Stimulated activated CD4-positive, alpha-beta T cell treated with anti-CD3 and anti-CD28 coated beads, Interleukin-4, amount 100 ng/mL, for 4 hours (primary cell): ENCODE data around the gene AATK.

Source experiments
- DNase-seq, 2 experiments: peaks; one replicate each; pipeline ENCODE4 v3.0.0-alpha.2; 2020

AATK gene, protein sequence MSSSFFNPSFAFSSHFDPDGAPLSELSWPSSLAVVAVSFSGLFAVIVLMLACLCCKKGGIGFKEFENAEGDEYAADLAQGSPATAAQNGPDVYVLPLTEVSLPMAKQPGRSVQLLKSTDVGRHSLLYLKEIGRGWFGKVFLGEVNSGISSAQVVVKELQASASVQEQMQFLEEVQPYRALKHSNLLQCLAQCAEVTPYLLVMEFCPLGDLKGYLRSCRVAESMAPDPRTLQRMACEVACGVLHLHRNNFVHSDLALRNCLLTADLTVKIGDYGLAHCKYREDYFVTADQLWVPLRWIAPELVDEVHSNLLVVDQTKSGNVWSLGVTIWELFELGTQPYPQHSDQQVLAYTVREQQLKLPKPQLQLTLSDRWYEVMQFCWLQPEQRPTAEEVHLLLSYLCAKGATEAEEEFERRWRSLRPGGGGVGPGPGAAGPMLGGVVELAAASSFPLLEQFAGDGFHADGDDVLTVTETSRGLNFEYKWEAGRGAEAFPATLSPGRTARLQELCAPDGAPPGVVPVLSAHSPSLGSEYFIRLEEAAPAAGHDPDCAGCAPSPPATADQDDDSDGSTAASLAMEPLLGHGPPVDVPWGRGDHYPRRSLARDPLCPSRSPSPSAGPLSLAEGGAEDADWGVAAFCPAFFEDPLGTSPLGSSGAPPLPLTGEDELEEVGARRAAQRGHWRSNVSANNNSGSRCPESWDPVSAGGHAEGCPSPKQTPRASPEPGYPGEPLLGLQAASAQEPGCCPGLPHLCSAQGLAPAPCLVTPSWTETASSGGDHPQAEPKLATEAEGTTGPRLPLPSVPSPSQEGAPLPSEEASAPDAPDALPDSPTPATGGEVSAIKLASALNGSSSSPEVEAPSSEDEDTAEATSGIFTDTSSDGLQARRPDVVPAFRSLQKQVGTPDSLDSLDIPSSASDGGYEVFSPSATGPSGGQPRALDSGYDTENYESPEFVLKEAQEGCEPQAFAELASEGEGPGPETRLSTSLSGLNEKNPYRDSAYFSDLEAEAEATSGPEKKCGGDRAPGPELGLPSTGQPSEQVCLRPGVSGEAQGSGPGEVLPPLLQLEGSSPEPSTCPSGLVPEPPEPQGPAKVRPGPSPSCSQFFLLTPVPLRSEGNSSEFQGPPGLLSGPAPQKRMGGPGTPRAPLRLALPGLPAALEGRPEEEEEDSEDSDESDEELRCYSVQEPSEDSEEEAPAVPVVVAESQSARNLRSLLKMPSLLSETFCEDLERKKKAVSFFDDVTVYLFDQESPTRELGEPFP (N-terminal part only)

DNA sequence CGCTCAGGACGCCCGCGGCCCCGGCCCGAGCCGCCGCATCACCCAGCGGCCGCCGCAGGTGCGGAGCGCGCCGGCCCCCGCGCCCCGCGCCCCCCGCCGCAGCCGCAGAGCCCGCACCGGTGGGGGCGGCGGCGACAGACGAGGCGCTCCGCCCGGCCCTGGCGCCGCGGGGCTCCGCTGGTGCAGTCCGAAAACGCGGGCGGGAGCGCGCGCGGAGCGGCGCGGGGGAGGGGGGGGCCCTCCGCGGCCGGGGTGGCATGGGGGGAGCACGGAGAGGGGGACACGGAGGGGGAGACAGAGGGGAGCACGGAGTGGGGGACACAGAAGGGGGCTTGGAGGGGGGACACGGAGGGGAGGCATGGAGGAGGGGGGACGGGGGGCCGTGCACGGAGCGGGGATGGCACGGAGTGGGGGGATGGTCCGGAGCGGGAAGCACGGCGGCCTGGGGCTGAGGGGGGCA is at the start of gene AATK:
AATK (minus strand) TSS at position 189 of the 460 bp plus-strand sequence. CDS start 229 bp downstream, outside the sequence.
- no peak for DNase-seq

DNA sequence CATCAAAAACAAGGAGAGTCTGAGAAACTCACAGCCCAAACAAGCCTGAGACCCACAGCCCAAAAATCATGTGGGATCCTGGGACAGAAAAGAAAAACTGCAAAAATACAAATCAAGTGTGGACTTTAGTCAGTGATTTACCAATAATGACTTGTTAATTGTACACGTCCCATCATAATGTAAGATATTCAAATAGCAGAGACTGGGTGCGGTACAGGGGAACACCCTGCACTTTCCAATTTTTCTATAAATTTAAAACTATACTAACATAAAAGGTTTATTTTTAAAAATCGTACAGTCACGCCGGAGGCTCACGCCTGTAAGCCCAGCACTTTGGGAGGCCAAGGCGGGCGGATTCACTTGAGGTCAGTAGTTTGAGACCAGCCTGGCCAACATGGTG is 48.0 kb upstream of the AATK start:
- no peak for DNase-seq

DNA sequence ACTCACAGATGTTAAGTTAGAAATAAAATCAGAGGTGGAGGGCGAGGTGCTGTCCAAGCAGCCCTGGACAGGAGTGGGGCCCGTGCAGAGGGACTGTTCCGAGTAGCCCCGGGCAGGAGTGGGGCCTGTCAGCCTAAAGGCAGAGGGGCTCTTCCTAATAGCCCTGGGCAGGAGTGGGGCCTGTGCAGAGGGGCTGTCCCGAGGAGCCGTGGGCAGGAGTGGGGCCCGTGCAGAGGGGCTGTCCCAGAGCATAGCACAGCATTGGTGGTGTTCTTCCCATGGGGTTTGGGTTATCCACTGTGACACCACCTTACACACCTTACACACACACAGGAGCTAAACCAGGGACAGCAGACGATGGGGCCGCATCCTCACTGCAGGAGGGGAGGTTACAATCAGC is 46.3 kb upstream of the AATK start:
- DNase-seq: no peak

DNA sequence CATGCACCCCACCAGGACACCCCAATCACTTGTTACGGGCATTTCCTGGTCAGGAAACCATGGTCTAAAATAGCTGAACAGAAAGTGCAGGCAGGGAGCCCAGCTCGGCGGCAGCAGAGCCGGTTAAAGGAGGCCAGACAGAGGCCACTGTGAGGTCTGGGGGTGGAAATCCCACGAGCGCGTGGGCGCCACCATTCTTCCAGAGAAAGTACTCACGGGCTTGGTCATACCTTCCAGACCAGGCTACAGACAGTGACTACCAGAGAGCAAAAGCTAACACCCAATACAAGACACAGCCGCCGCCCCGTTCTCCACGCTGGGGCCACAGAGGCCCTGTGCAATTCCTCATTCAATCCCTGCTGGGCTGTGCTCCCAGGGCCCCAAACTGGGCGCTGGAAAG is 44.8 kb upstream of the AATK start:
- DNase-seq: no peak

DNA sequence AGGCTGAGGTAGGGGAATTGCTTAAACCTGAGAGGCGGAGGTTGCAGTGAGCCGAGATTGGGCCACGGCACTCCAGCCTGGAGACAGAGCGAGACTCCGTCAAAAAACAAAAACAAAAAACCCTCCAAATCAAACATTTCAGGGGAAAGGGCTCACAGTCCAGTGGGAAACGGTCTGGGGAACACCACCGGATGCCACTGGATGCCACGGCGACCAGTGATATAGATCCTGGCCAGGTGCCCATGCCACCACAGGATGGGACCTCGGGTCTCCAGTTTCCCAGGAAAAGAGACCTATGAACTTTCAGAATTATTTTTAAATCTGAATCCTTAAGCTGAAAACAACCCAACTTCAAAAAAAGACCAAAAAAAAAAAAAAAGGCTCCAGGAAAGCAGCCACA is 44.4 kb upstream of the AATK start:
- no peak for DNase-seq

DNA sequence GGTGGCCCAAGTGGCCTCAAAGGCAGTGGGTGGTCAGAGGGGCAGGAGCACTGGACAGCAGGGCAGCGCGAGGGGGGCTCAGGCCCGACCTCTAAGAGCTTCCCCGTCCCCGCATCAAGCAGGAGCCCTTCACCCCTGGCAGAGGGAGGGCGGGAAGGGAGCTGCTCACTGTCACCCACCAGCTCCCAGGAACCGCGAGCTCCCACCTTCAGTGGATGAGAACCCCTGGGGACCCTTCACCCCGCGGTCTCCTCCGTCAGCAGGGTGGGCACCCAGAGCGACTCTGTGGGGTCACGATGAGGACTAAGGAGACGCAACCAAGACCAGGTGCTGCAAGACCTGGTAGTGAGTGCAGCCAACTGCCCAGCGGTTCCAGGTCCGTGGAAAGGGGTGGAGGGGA is 43.1 kb upstream of the AATK start:
- DNase-seq: no peak

DNA sequence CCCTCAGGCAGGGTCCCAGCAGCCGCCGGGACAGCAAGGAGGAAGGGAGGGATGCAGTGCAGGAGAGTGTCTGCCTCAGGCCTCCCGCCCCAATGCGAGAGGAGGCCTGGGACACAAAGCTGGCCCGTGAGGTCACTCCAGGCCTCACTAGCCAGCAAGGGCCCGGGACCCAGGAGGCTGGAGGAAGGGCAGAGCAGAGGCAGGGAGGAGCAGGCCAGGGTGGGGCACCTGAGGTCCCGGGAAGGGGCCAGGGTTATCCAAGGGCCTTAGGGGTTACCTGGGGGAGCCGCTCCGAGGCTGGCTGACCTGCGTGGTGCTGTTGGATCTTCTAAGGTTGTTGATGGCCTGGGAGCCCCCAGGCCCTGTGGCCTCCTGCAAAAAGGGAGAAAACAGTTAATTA is 42.6 kb upstream of the AATK start:
- DNase-seq: no peak

DNA sequence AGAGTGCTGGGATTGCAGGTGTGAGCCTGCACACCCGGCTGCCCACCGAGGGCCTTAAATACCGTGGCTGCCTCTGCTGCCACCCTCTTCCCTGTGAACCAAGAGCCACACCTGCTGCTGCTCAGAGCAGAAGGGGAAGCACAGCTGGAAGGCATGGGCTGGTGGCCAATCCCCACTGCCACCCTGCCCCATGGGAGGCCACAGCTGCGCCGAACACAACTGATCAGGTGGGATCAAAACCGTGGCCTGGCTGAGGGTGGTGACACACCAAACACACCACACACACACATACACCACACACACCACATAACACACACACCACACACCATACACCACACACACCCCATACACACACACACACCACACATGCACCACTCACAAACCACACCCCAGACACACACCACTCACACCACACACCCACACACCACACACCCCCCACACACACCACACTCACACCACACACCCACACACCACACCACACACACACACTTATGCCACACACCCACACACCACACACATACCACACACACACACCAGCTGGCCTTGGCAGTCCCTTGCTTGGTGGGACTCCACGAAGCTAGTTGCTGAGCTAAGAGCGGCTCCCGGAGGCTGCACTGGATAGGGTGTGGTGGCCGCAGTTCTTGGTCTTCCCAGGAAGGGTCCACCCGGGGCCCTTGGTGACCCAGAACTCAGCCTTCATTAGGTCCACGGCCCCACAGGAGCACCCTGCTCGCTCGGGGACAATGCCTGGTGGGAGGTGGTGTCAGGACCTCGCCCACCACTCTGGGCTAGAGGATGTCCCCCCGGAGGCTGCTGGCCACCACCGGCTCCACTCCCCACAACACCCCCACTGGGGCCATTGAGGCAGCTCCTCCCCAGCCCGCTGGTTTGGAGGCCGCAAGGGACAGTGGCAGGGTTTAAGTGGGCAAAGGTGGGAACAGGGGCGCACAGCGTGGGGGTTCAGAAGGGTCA is 41.9 kb upstream of the AATK start:
- no peak for DNase-seq

DNA sequence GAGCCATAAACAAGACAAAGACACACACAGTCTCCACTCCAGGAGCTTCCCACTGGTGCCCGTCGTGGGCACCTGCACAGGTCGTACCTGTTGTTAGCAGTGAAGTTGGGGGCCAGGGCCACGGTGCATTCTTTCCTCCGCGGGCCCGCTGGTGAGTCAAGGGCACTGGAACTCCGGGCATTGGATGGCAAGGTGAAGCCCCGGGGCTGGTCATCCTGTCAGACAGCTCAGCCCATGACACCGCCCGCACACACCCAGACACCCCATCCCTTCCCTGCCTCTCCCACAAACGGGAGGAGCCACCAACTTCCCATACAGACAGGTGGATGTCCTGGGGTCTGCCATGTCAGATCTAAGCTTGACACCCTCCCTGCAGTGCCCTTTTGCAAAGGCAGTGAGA is 40.6 kb upstream of the AATK start:
- no peak for DNase-seq

DNA sequence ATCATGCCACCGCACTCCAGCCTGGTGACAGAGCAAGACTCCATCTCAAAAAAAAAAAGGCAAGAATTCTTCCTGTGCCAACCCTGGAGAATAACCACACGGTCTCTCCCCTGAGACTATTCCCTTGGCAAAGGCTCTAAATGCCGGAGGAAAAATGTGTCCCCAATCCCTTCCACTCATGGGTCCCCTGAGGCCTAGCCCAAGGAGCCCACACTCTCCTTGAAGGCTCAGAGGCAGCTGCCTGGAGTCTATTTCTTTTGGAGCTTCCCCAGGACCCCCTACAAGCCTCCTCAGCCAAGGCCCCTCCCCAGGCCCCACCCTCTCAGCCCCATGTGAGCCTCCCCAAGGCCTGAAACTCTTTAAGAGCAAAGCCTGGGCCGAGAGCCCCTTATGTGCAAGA is 40.1 kb upstream of the AATK start:
- DNase-seq: no peak

DNA sequence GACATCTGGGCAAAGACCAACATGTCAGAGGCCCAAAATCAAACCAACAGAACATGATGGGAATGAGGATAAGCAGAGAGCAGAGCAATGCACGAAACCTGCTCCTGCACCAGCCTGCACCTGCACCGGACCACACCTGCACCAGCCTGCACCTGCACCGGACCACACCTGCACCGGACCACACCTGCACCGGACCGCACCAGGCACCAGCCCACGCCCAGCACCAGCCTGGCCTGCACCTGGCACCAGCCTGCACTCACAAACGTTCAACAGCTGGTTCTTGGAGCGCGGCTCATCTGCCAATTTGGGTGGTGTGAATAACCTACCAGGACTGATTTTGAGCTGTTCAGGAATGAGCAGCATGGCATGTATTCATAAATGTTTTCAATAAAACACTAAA is 38.6 kb upstream of the AATK start:
- DNase-seq: no peak

DNA sequence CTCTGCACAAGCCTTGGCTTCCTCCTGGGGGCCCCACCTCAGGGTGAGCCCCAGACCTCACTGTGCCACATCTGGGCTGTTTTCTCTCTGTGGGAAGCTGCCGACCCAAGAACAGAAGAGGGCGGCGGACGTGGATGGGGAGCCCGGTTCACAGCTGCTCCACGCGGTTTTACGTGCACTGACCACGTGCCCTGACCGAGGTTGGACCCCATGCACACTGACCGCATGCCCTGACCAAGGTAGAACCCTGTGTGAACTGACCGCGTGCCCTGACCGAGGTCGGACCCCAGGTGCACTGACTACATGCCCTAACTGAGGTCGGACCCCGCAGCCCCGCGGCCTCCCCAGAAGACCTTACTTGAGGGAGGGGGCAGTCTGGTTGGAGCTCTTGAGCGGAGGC is 37.1 kb upstream of the AATK start:
- no peak for DNase-seq

DNA sequence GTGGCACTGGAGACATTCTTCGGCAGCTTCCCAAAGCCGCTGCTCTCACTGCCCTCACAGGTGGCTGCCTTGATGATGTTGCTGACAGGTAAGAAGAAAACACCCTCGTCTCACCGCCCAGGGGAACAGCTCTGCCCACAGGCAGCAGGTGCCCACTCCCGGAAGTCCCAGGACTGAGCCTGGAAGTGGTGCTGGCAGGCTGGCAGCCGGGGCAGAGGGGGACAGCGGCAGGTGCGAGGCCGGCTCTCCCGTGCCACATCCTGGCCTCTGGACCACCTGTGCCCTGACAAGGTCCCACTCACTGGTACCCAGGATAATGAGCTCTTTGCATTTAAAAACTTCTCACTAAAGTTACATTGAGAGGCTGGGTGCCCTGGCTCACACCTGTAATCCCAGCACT is 36.3 kb upstream of the AATK start:
- DNase-seq: no peak

DNA sequence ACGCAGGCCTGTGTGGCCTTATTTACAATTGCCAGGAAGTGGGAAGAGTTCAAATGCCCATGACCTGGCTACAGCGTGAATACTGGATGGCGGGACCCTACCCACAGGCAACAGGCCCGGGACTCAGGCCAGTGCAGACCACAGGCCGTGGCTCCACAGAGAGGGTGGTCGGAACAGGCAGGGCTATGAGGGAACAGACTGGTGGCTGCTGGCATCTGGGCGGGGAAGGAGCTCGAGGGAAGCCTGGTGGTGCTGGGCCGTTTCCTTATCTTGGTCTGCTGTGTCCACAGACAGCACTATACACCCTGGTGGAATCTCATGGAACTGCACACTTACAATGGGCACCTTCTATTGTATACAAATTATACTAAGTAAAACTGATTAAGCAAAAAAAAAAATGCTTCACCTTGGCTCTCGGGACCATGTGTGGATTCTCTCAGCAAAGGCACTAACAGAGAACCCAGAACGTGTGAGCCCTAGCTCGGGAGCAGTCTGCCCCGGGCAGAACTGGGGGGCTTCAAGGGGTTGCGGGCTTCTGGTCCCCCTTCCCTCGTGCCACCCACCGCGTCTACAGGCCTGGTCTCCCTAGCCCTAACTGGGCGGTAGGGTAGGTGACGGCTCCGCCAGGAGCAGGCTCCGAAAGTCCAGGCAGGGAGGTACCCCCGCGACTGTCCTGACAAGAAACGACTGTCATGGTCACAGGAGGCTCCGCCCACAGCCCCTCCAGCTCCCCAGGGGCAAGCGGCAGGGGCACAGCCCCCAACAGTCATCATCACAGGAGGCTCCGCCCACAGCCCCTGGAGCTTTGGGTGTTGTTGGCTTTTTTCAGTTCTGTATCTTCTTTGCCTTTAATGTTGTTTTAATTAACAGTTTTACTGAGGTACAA is 34.9 kb upstream of the AATK start:
- DNase-seq: no peak

DNA sequence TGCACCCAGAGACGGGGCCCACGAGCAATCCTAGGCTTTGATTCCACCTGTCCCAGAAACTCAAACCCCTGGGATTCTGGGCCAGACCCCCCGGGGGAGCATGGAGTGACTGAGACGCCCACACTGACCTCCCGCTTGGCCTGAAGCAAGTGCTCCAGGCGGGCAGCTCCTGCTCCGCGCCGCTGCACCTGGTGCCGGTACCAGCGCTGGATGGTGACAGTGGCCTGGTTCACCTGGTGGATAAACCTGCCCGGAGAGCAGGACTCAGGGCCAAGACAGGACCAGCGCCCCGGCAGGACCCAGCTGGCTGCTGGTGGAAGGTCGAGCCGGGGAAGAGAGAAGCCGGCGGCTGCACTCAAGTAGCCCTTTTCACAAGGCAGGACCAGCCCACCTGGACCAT is 34.2 kb upstream of the AATK start:
- DNase-seq: no peak

DNA sequence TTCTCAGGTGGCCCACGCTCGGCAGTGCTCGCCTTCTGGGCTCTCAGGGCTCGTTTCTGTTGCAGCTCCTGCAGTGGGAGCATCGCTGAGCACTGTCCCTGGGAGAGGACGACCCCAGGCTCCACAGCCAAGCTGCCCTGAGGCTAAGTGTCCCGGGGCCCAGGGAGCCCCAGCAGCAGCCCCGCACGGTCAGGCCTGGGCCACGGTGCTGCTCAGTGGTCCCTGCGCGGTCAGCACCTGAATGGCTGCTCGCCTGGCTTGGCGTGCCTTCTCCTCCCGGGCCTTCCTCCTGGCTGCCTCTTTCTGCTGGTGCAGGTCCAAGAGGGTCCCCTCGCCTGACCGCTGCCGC is 33.4 kb upstream of the AATK start:
- DNase-seq: no peak

DNA sequence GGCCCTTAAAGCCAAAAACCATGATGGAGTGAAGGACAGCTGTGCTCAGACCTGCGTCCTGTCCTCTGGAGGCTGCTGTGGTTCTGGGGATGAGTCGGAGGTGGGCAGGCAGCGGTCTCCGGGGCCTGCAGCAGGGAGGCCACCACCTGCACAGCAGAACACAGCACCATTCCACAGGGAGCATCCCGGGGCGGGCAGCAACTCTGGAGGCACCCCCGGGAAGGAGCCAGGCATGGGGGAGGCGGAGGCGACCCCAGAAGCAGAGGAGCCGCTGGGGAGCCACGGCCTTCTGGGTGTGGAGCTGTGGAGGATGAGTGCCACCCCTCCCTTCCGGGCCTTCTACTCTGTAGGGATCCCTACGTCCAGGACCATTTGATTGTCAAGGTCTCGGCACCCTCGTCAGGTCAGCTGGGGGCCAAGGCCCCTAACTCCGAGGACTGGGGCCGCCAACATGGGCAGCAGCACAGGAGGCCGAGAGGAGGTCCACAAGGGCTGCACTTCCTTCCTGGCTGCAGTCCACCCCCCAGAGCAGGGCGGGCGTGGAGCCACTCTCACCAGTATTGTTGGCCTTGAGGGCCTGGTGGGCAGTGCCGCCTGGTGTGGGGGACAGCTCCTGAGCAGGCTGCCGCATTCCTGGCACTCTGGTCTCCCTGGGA is 32.9 kb upstream of the AATK start:
- DNase-seq: no peak

DNA sequence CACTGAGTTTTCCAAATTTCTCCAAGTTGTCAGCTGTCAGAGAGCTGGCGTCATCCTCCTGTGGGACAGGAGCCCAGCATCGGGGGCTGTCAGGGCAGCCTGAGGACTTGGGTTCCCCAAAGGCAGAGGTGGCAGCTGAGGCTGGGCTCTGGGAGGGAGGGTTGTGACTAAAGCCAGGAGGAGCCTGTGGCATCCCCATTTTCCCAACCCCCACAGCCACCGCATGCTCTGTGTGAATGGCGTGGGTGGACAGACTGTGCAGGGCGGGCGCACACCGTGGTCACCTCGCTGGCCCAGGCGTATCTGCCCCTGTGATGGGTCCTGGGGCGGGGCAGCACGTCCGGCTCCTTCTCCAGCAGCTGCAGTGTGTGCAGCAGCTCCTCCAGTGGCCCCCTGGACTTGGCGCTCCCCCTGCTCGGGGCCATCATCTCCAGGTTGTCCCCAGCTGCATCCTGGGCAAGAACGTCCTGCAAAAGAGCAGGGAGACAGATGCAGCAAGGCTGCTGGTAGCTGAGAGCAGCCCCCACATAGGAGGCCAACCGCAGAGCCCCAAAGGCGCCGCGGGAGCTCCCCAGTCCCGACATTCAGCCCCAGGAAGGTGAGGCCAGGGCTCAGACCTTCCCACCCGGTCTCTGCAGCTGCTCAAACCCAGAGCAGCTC is 31.9 kb upstream of the AATK start:
- no peak for DNase-seq

DNA sequence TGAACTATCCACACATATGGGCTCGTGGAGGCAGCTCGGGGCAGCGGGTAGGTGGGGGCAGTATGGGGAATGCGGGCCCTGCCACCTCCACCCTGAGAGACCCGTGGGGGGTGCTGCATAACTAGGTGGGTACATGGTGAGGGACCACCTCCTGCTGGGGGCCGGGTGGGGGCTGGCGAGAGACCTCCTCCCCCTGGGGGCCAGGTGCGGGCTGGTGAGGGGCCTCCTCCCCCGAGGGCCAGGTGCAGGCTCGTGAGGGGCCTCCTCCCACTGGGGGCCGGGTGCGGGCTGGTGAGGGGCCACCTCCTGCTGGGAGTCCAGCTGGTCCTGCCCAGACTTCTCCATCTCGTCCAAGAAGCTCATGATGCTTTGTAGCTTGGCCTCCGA is 31.4 kb upstream of the AATK start:
- DNase-seq: no peak
